ENCODE data around the gene COX4I1. TPM values are rescaled to one million over a fixed set of nuclear protein-coding genes. Genes with fewer than 3 reads are reported as not detected.

COX4I1 gene
- total RNA-seq, 1 donor from 2014 or later, result 459 TPM

DNA sequence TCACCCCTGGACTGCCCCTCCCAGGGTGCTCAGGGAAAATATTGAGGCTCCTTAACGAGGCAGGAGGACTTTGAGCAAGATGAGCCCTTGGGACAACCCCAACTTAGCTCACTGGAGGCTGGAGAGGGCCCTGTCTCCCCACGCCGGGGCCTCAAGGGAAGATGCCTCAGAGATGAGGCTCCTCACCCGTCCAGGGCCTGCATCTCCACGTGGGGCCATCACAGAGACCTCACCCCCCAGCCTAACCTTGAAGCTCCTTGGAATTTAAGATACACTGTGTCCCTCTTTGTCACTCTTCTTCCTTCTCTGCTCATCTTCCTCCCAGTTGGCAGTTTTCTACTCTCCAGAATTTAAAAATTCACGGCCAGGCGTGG lies 11.2 kb downstream of the COX4I1 start:
- no peak for FAIRE-seq
- Histone ChIP-seq H3K79me2 (ENCODE audit: insufficient read depth, low read length) (no peaks in the 10 kb centered on the region), H3K36me3 (ENCODE audit: insufficient read depth, low read length) (peaks cover 7% of the 10 kb centered on the region), H3K4me2 (ENCODE audit: low read length) (no peak overlapping the region), H3K9me3 (ENCODE audit: insufficient read depth, low read depth, low read length) (no peaks in the 10 kb centered on the region), H3K9ac (ENCODE audit: low read length) (no peak overlapping the region), H3K27me3 (ENCODE audit: insufficient read depth, low read length) (peaks cover 25% of the 10 kb centered on the region), H2AFZ (ENCODE audit: low read depth, low read length) (no peak overlapping the region), H4K20me1 (ENCODE audit: insufficient read depth, low read length) (peaks cover 11% of the 10 kb centered on the region), H3K4me1 (ENCODE audit: insufficient read depth, low read length) (peaks cover 2% of the 10 kb centered on the region), H3K27ac (ENCODE audit: low read depth, low read length) (no peak overlapping the region), H3K4me3 (ENCODE audit: insufficient read depth, low read depth, low read length) (no peak overlapping the region)
- Mint-ChIP-seq H3K4me3 (ENCODE audit: unreplicated experiment) (no peak overlapping the region), H3K36me3 (ENCODE audit: low read depth, unreplicated experiment) (peaks cover 10% of the 10 kb centered on the region), H3K27ac (ENCODE audit: unreplicated experiment) (no peak overlapping the region), H3K4me1 (ENCODE audit: low read depth, unreplicated experiment) (no peaks in the 10 kb centered on the region), H3K27me3 (ENCODE audit: low read depth, unreplicated experiment) (peaks cover 42% of the 10 kb centered on the region), H3K9me3 (ENCODE audit: unreplicated experiment) (peaks cover 3% of the 10 kb centered on the region)
- DNase-seq (ENCODE audit: low read depth), result no peak
- TF ChIP-seq, protein P1, sequence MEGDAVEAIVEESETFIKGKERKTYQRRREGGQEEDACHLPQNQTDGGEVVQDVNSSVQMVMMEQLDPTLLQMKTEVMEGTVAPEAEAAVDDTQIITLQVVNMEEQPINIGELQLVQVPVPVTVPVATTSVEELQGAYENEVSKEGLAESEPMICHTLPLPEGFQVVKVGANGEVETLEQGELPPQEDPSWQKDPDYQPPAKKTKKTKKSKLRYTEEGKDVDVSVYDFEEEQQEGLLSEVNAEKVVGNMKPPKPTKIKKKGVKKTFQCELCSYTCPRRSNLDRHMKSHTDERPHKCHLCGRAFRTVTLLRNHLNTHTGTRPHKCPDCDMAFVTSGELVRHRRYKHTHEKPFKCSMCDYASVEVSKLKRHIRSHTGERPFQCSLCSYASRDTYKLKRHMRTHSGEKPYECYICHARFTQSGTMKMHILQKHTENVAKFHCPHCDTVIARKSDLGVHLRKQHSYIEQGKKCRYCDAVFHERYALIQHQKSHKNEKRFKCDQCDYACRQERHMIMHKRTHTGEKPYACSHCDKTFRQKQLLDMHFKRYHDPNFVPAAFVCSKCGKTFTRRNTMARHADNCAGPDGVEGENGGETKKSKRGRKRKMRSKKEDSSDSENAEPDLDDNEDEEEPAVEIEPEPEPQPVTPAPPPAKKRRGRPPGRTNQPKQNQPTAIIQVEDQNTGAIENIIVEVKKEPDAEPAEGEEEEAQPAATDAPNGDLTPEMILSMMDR (IDR thresholded peaks at IDR 0.05; ENCODE audit: insufficient read depth, low read depth, low read length), result no peak
- TF ChIP-seq EZH2 (IDR thresholded peaks at IDR 0.05; ENCODE audit: insufficient read depth, low read length), result no peak

DNA sequence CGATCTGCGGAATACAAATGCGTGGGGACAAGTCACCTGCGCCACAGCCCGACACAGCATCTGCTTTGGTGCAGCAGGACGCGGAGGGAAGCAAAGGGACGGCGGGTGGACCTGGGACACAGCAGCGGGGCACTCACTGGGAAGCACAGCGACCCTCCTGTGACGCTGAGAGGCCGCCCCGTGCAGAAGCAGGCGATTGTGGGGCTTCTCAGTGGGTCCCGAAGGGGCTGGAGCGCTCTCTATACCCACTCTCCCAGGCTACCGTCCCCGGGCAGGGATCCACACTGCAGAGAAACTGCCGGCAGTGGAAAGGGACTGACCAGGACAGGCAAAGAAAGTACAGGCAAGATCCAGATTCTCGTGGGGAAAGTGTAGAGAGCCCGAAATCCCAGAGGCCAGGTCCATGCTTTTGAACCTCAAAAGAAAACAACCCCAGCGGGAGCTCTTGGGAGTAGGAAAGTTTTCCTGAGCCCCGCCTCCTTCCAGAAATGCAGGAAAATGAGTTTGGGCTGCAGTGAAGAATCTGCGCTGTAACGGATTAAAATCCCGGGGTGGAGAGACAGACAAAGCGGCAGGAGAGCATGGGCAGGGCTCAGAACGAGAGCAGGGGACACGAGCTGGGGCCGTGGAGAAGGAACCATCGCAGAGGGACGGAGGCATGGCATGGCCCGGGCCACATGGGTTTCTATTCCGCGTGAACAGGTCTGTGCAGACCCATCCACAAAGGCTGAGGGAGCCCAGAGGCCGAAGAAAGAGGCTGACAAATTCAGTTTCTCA lies 12.7 kb downstream of the COX4I1 start:
- Histone ChIP-seq H3K36me3 (ENCODE audit: insufficient read depth, low read length) (no peaks in the 10 kb centered on the region), H3K9me3 (ENCODE audit: insufficient read depth, low read depth, low read length) (no peaks in the 10 kb centered on the region), H3K27ac (ENCODE audit: low read depth, low read length) (no peak overlapping the region), H3K27me3 (ENCODE audit: insufficient read depth, low read length) (peaks cover 25% of the 10 kb centered on the region), H3K79me2 (ENCODE audit: insufficient read depth, low read length) (no peaks in the 10 kb centered on the region), H3K4me1 (ENCODE audit: insufficient read depth, low read length) (peaks cover 2% of the 10 kb centered on the region), H3K4me2 (ENCODE audit: low read length) (peak overlapping the region; percentile 68), H2AFZ (ENCODE audit: low read depth, low read length) (peak overlapping the region; percentile 66), H4K20me1 (ENCODE audit: insufficient read depth, low read length) (no peaks in the 10 kb centered on the region), H3K9ac (ENCODE audit: low read length) (no peak overlapping the region), H3K4me3 (ENCODE audit: insufficient read depth, low read depth, low read length) (peak overlapping the region; percentile 10)
- no peak for TF ChIP-seq EZH2 (IDR thresholded peaks at IDR 0.05; ENCODE audit: insufficient read depth, low read length)
- TF ChIP-seq, protein P1 (IDR thresholded peaks at IDR 0.05; ENCODE audit: insufficient read depth, low read depth, low read length), result no peak
- FAIRE-seq, result no peak
- Mint-ChIP-seq H3K9me3 (ENCODE audit: unreplicated experiment) (peaks cover 5% of the 10 kb centered on the region), H3K36me3 (ENCODE audit: low read depth, unreplicated experiment) (peaks cover 5% of the 10 kb centered on the region), H3K4me3 (ENCODE audit: unreplicated experiment) (no peak overlapping the region), H3K27ac (ENCODE audit: unreplicated experiment) (no peak overlapping the region), H3K27me3 (ENCODE audit: low read depth, unreplicated experiment) (peaks cover 42% of the 10 kb centered on the region), H3K4me1 (ENCODE audit: low read depth, unreplicated experiment) (no peaks in the 10 kb centered on the region)
- no peak for DNase-seq (ENCODE audit: low read depth)

Data from astrocyte (in vitro differentiated cells and primary cell).